Measurements from ENCODE around the gene TMX2.

- TF ChIP-seq, protein P1, sequence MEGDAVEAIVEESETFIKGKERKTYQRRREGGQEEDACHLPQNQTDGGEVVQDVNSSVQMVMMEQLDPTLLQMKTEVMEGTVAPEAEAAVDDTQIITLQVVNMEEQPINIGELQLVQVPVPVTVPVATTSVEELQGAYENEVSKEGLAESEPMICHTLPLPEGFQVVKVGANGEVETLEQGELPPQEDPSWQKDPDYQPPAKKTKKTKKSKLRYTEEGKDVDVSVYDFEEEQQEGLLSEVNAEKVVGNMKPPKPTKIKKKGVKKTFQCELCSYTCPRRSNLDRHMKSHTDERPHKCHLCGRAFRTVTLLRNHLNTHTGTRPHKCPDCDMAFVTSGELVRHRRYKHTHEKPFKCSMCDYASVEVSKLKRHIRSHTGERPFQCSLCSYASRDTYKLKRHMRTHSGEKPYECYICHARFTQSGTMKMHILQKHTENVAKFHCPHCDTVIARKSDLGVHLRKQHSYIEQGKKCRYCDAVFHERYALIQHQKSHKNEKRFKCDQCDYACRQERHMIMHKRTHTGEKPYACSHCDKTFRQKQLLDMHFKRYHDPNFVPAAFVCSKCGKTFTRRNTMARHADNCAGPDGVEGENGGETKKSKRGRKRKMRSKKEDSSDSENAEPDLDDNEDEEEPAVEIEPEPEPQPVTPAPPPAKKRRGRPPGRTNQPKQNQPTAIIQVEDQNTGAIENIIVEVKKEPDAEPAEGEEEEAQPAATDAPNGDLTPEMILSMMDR (IDR thresholded peaks at IDR 0.05; ENCODE audit: extremely low read depth in 1 of 2, insufficient read depth in 1 of 2, low read depth in 1 of 2, low read length in 2 of 2) = no peak
- TF ChIP-seq POLR2A (IDR thresholded peaks at IDR 0.05; ENCODE audit: low read depth, low read length) = no peak
Measured at GRCh38 chr11:57764972-57765371, 52.6 kb downstream of the TMX2 start.
